Measurements from ENCODE around the gene ELMOD3.

DNA sequence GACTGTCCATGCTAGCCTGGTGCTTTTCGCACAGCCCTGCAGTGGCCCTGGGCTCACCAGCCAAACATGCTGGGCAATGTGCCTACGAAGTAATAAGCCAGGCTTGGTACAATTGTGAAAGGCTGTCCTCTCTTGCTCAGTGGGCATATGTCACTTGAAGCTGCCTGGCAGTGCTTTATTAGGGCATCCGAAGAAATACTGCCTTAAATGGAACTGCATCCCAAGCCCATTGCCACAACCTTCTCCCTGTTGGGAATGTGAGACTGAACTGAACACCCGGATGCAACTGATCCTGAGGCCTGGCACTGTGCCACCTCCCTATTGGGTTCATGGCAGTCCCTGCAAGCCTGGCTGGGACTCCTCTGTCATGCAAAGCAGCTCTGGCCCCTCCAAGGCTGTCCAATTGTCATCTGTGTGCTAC, 39.7 kb downstream of the ELMOD3 start:
- TF ChIP-seq, protein P1, sequence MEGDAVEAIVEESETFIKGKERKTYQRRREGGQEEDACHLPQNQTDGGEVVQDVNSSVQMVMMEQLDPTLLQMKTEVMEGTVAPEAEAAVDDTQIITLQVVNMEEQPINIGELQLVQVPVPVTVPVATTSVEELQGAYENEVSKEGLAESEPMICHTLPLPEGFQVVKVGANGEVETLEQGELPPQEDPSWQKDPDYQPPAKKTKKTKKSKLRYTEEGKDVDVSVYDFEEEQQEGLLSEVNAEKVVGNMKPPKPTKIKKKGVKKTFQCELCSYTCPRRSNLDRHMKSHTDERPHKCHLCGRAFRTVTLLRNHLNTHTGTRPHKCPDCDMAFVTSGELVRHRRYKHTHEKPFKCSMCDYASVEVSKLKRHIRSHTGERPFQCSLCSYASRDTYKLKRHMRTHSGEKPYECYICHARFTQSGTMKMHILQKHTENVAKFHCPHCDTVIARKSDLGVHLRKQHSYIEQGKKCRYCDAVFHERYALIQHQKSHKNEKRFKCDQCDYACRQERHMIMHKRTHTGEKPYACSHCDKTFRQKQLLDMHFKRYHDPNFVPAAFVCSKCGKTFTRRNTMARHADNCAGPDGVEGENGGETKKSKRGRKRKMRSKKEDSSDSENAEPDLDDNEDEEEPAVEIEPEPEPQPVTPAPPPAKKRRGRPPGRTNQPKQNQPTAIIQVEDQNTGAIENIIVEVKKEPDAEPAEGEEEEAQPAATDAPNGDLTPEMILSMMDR (IDR thresholded peaks at IDR 0.05) = no peak
- TF ChIP-seq POLR2A (IDR thresholded peaks at IDR 0.05) = no peak
